Testis (tissue), 2 donors: Measurements from ENCODE around the gene CXorf38.

ENCODE experiments used
- POLR2A ChIP-seq: fragments of 450-650 bp; IDR thresholded peaks from one replicate; pipeline ENCODE4 v1.6.1; 2017; ENCODE audit warnings: antibody characterized with exemption, mild to moderate bottlenecking, moderate library complexity
- TF ChIP-seq, protein P1 (sequence below), 3 experiments: fragments of 450-650 bp in 2 of 3; fragments of 200-600 bp in 1 of 3; sonication (generic) in 1 of 3; IDR thresholded peaks; one replicate each; pipeline ENCODE4 v1.5.1; 2016 to 2019; ENCODE audit warnings: antibody characterized with exemption in 3 of 3, mild to moderate bottlenecking in 2 of 3, moderate library complexity in 1 of 3

DNA sequence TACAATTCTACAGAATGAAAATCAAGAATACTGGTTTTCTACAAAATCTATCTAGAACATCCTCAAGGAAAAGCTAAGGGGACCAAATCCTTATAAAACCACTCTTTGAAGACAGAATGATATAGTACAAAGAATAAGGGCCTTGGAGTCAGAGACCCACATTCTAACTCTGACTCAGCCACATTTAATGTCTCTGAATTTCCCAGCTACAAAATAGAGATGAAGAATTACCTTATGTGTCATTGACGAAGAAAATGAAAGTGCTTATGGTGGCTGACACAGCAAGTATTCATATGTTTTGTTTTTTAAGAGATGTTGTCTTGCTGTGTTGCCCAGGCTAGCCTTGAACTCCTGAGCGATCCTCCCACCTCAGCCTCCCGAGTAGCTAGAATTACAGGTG, 35.9 kb upstream of the CXorf38 start:
- TF ChIP-seq, protein P1, sequence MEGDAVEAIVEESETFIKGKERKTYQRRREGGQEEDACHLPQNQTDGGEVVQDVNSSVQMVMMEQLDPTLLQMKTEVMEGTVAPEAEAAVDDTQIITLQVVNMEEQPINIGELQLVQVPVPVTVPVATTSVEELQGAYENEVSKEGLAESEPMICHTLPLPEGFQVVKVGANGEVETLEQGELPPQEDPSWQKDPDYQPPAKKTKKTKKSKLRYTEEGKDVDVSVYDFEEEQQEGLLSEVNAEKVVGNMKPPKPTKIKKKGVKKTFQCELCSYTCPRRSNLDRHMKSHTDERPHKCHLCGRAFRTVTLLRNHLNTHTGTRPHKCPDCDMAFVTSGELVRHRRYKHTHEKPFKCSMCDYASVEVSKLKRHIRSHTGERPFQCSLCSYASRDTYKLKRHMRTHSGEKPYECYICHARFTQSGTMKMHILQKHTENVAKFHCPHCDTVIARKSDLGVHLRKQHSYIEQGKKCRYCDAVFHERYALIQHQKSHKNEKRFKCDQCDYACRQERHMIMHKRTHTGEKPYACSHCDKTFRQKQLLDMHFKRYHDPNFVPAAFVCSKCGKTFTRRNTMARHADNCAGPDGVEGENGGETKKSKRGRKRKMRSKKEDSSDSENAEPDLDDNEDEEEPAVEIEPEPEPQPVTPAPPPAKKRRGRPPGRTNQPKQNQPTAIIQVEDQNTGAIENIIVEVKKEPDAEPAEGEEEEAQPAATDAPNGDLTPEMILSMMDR (IDR thresholded peaks at IDR 0.05) = no peak
- TF ChIP-seq POLR2A = no peak
